GM12891 (cell line): ENCODE results near the gene CMIP.

Source experiments
- DNase-seq: peaks from one replicate; pipeline ENCODE4 v3.0.0; 2011; ENCODE audit warnings: low spot score; ENCODE audit not compliant: insufficient read length
- FAIRE-seq: peaks from 2 replicates; lab custom pipeline; 2011; peaks lifted over from hg19 to GRCh38; lab: Jason Lieb, UNC
- PAX5 ChIP-seq: IDR thresholded peaks from 2 replicates; pipeline ENCODE4 v1.6.1; 2011; ENCODE audit warnings: low read length, moderate library complexity, mild to moderate bottlenecking; ENCODE audit not compliant: insufficient read depth, severe bottlenecking
- POLR2A ChIP-seq: IDR thresholded peaks from 2 replicates; pipeline ENCODE4 v1.6.1; 2011; ENCODE audit warnings: low read depth, low read length, control low read depth
- POLR2AphosphoS5 ChIP-seq: IDR thresholded peaks from 2 replicates; pipeline ENCODE4 v1.6.1; 2011; ENCODE audit warnings: low read depth, low read length, control low read depth
- POU2F2 ChIP-seq: IDR thresholded peaks from 2 replicates; pipeline ENCODE4 v1.6.1; 2011; ENCODE audit warnings: low read depth, mild to moderate bottlenecking, control low read depth, low read length, moderate library complexity
- SPI1 ChIP-seq: IDR thresholded peaks from 2 replicates; pipeline ENCODE4 v1.6.1; 2011; ENCODE audit warnings: low read depth, low read length, control low read depth
- TAF1 ChIP-seq: IDR thresholded peaks from 2 replicates; pipeline ENCODE4 v1.6.1; 2011; ENCODE audit warnings: low read depth, low read length, control low read depth

Gene CMIP

GRCh38 chr16:81614171-81614570 is 169.6 kb downstream of the CMIP start:
- no peak for FAIRE-seq
- no peak for DNase-seq
- TF ChIP-seq PAX5 (no peak), POLR2A (no peak), POLR2AphosphoS5 (no peak), POU2F2 (no peak), SPI1 (no peak), TAF1 (no peak)

- DNase-seq (no peak), FAIRE-seq (no peak)
- TF ChIP-seq POLR2AphosphoS5 (no peak), POLR2A (no peak), SPI1 (no peak)
These were observed 170.2 kb downstream of the CMIP start for GRCh38 chr16:81614654-81615359.

- FAIRE-seq: peak; percentile 99
- no peak for TF ChIP-seq SPI1
- TF ChIP-seq POLR2A: no peak
- TF ChIP-seq PAX5: no peak
- TF ChIP-seq TAF1: no peak
- no peak for TF ChIP-seq POLR2AphosphoS5
- TF ChIP-seq POU2F2: no peak
- DNase-seq: no peak
These were observed 170.8 kb downstream of the CMIP start for GRCh38 chr16:81615411-81615810.

DNA sequence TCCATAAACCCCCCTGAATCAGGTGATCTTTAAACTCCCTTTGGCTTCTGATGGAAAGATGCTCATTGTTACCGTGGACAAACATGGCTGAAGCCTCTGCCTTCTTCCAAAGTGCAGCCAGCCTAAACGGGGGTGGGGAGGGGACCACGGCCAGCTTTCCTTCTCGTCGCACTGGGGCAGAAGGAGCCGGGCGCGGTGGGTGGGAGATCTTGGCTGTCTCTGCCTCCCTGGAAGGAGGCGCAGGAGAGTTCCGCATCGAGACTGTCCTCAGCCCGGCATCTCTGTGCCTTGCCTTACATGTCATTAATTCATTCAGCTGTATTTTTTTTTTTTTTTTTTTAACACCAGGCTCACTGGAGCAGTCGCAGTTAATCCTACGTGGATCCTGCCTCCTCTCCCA is 171.2 kb downstream of the CMIP start:
- no peak for FAIRE-seq
- no peak for TF ChIP-seq TAF1
- no peak for TF ChIP-seq POU2F2
- TF ChIP-seq POLR2A: no peak
- TF ChIP-seq SPI1: no peak
- no peak for TF ChIP-seq POLR2AphosphoS5
- no peak for TF ChIP-seq PAX5
- no peak for DNase-seq

- peak; percentile 79 for DNase-seq
- peak; percentile 93 for FAIRE-seq
- no peak for TF ChIP-seq POU2F2
- no peak for TF ChIP-seq POLR2AphosphoS5
- no peak for TF ChIP-seq POLR2A
- TF ChIP-seq TAF1: no peak
- no peak for TF ChIP-seq PAX5
- no peak for TF ChIP-seq SPI1
These were observed 171.9 kb downstream of the CMIP start for GRCh38 chr16:81616321-81617020.

DNA sequence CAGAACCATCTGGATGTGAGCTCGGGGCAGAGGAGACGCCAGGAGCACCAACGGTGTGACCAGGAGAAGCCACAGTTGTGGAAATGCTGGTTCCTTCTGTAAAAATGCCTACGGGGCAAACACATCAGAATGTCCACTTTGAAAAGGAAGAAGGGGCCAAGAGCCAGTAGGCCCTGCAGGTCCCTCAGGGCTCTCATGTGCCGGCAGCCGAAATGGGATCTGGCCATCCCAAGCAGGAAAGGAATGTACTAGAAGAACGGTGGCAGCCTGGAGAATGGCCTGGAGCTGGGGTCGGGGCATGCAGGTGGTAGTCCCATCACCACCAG is 172.4 kb downstream of the CMIP start:
- TF ChIP-seq POLR2AphosphoS5 (no peak), TAF1 (no peak), POU2F2 (no peak), POLR2A (no peak), SPI1 (no peak), PAX5 (no peak)
- FAIRE-seq (no peak), DNase-seq (no peak)

DNA sequence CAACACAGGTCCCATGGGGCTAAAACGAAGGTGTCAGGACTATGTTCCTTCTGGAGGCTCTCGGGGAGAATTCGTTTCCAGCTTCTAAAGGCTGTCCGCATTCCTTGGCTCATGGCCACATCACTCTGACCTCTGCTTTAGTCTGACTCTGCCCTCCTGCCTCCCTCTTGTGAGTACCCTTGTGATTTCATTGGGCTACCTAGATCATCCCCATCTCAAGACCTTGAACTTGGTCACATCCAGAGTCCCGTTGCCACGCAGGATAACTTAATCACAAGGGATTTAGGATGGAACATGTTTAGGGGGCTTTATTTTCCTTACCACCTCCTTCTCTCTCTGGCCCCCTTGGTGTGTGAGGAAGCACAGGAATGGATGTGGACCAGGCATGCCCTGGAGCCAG is 173.6 kb downstream of the CMIP start:
- DNase-seq: no peak
- TF ChIP-seq TAF1: no peak
- no peak for TF ChIP-seq POLR2A
- no peak for TF ChIP-seq PAX5
- TF ChIP-seq POLR2AphosphoS5: no peak
- TF ChIP-seq POU2F2: no peak
- TF ChIP-seq SPI1: no peak
- FAIRE-seq: no peak

GRCh38 chr16:81618661-81619060 is 174.1 kb downstream of the CMIP start:
- TF ChIP-seq TAF1: no peak
- TF ChIP-seq SPI1: no peak
- TF ChIP-seq POU2F2: no peak
- TF ChIP-seq PAX5: no peak
- no peak for TF ChIP-seq POLR2AphosphoS5
- no peak for TF ChIP-seq POLR2A
- DNase-seq: no peak
- no peak for FAIRE-seq

GRCh38 chr16:81620029-81620428 is 175.4 kb downstream of the CMIP start:
- DNase-seq (no peak), FAIRE-seq (no peak)
- TF ChIP-seq SPI1 (no peak), TAF1 (no peak), PAX5 (no peak), POU2F2 (no peak), POLR2A (no peak), POLR2AphosphoS5 (no peak)

- DNase-seq (no peak), FAIRE-seq (no peak)
- TF ChIP-seq POLR2A (no peak), PAX5 (no peak), TAF1 (no peak), SPI1 (no peak), POU2F2 (no peak), POLR2AphosphoS5 (no peak)
These were observed 176.2 kb downstream of the CMIP start for GRCh38 chr16:81620796-81621195.
